H9 (cell line): ENCODE measurements around the gene MYO7B. TPM values are rescaled to one million over a fixed set of nuclear protein-coding genes. Genes with fewer than 3 reads are reported as not detected.
A peak's percentile ranks its signal among the peaks of the same experiment; 100 is the strongest.

Source experiments
- DNase-seq: peaks from one replicate; pipeline ENCODE4 v3.0.0-alpha.2; 2017
- H2AFZ ChIP-seq: one replicate; pipeline ENCODE4 v1.6.1; 2013; ENCODE audit warnings: mild to moderate bottlenecking, low read length, control low read depth, moderate library complexity
- H2AK5ac ChIP-seq: 2 replicates; pipeline ENCODE4 v1.6.1; 2013; ENCODE audit warnings: low read length, control low read depth, mixed read lengths; ENCODE audit not compliant: insufficient read length
- H2BK120ac ChIP-seq: one replicate; pipeline ENCODE4 v1.6.1; 2013; ENCODE audit warnings: low read depth, mild to moderate bottlenecking, low read length, control low read depth, inconsistent platforms; ENCODE audit not compliant: poor library complexity, severe bottlenecking
- H2BK12ac ChIP-seq: 2 replicates; pipeline ENCODE4 v1.6.1; 2013; ENCODE audit warnings: low read length, control low read depth, mixed read lengths, low read depth; ENCODE audit not compliant: insufficient read length
- H2BK15ac ChIP-seq: 2 replicates; pipeline ENCODE4 v1.6.1; 2013; ENCODE audit warnings: low read depth, low read length, control low read depth
- H2BK20ac ChIP-seq: one replicate; pipeline ENCODE4 v1.6.1; 2013; ENCODE audit warnings: low read depth, mild to moderate bottlenecking, low read length, control low read depth, inconsistent platforms; ENCODE audit not compliant: poor library complexity, severe bottlenecking
- H2BK5ac ChIP-seq: 2 replicates; pipeline ENCODE4 v1.6.1; 2013; ENCODE audit warnings: low read length, control low read depth, mixed read lengths; ENCODE audit not compliant: insufficient read length
- H3K14ac ChIP-seq: 2 replicates; pipeline ENCODE4 v1.6.1; 2013; ENCODE audit warnings: low read length, control low read depth; ENCODE audit not compliant: insufficient read depth
- H3K18ac ChIP-seq: 2 replicates; pipeline ENCODE4 v1.6.1; 2013; ENCODE audit warnings: low read depth, mild to moderate bottlenecking, mixed read lengths, low read length, control low read depth; ENCODE audit not compliant: insufficient read length
- H3K23ac ChIP-seq: 2 replicates; pipeline ENCODE4 v1.6.1; 2013; ENCODE audit warnings: low read length, control low read depth, mixed read lengths, low read depth; ENCODE audit not compliant: insufficient read length
- H3K23me2 ChIP-seq: 2 replicates; pipeline ENCODE4 v1.6.1; 2013; ENCODE audit warnings: low read depth, mild to moderate bottlenecking, mixed read lengths, low read length, control low read depth; ENCODE audit not compliant: insufficient read length, poor library complexity, severe bottlenecking
- H3K27ac ChIP-seq: 2 replicates; pipeline ENCODE4 v1.5.1; 2013; ENCODE audit warnings: low read length, control low read depth, mixed read lengths, low read depth; ENCODE audit not compliant: insufficient read length
- H3K27me3 ChIP-seq: 2 replicates; pipeline ENCODE4 v1.6.1; 2013; ENCODE audit warnings: low read length, control low read depth, inconsistent platforms; ENCODE audit not compliant: insufficient read depth
- H3K4ac ChIP-seq: 2 replicates; pipeline ENCODE4 v1.6.1; 2013; ENCODE audit warnings: low read depth, mild to moderate bottlenecking, control low read depth, inconsistent platforms, low read length, moderate library complexity
- H3K4me1 ChIP-seq: 2 replicates; pipeline ENCODE4 v1.6.1; 2013; ENCODE audit warnings: low read length, control low read depth, inconsistent platforms; ENCODE audit not compliant: insufficient read depth
- H3K4me2 ChIP-seq: 2 replicates; pipeline ENCODE4 v1.6.1; 2013; ENCODE audit warnings: low read length, control low read depth, mixed read lengths; ENCODE audit not compliant: insufficient read length, insufficient read depth
- H3K56ac ChIP-seq: 2 replicates; pipeline ENCODE4 v1.6.1; 2013; ENCODE audit warnings: low read depth, mild to moderate bottlenecking, mixed read lengths, low read length, control low read depth; ENCODE audit not compliant: insufficient read length
- H3K79me1 ChIP-seq: 2 replicates; pipeline ENCODE4 v1.6.1; 2013; ENCODE audit warnings: low read depth, mild to moderate bottlenecking, moderate library complexity, low read length, control low read depth, inconsistent platforms; ENCODE audit not compliant: insufficient read depth, poor library complexity, severe bottlenecking
- H3K79me2 ChIP-seq: 2 replicates; pipeline ENCODE4 v1.6.1; 2013; ENCODE audit warnings: low read length, control low read depth, inconsistent platforms; ENCODE audit not compliant: insufficient read depth
- H3K9ac ChIP-seq: 2 replicates; pipeline ENCODE4 v1.6.1; 2013; ENCODE audit warnings: low read length, control low read depth, mixed read lengths; ENCODE audit not compliant: insufficient read length; ENCODE audit errors: extremely low read depth
- H3K9me3 ChIP-seq: one replicate; pipeline ENCODE4 v1.6.1; 2013; ENCODE audit warnings: low read depth, low read length, inconsistent platforms; ENCODE audit not compliant: control insufficient read depth
- H3T11ph ChIP-seq: one replicate; pipeline ENCODE4 v1.6.1; 2013; ENCODE audit warnings: mild to moderate bottlenecking, low read length, control low read depth, inconsistent platforms
- H4K20me1 ChIP-seq: one replicate; pipeline ENCODE4 v1.6.1; 2013; ENCODE audit not compliant: control insufficient read depth, insufficient read length, insufficient read depth
- H4K5ac ChIP-seq: 2 replicates; pipeline ENCODE4 v1.6.1; 2013; ENCODE audit warnings: low read depth, mild to moderate bottlenecking, mixed read lengths, low read length, control low read depth; ENCODE audit not compliant: insufficient read length
- H4K8ac ChIP-seq: replicated peaks from 2 replicates; pipeline ENCODE4 v1.6.1; 2013; ENCODE audit warnings: low read length, control low read depth, mixed read lengths, low read depth; ENCODE audit not compliant: insufficient read length
- H4K91ac ChIP-seq: 2 replicates; pipeline ENCODE4 v1.6.1; 2013; ENCODE audit warnings: low read depth, mild to moderate bottlenecking, moderate library complexity, mixed read lengths, low read length, control low read depth; ENCODE audit not compliant: insufficient read length
- H3K27ac Mint-ChIP-seq, 3 experiments: 2 replicates in 2 of 3; 3 replicates in 1 of 3; pipeline ENCODE4 v1.8.0; 2020 to 2021; ENCODE audit warnings: mixed read lengths in 3 of 3, mild to moderate bottlenecking in 1 of 3, moderate library complexity in 1 of 3
- H3K27me3 Mint-ChIP-seq: 2 replicates; pipeline ENCODE4 v1.8.0; 2021; ENCODE audit warnings: low read depth, mild to moderate bottlenecking, moderate library complexity, mixed read lengths
- H3K36me3 Mint-ChIP-seq, 3 experiments: 2 replicates in 2 of 3; 3 replicates in 1 of 3; pipeline ENCODE4 v1.8.0; 2020 to 2021; ENCODE audit warnings: low read depth in 3 of 3, mixed read lengths in 3 of 3; ENCODE audit not compliant: insufficient read depth in 1 of 3
- H3K4me1 Mint-ChIP-seq, 2 experiments: 2 replicates each; pipeline ENCODE4 v1.8.0; 2020; ENCODE audit warnings: mixed read lengths in 2 of 2
- H3K4me3 Mint-ChIP-seq, 2 experiments: 2 replicates in 1 of 2; 3 replicates in 1 of 2; pipeline ENCODE4 v1.8.0; 2020 to 2021; ENCODE audit warnings: mild to moderate bottlenecking in 2 of 2, mixed read lengths in 2 of 2, moderate library complexity in 1 of 2
- H3K9me3 Mint-ChIP-seq, 2 experiments: 2 replicates in 1 of 2; 3 replicates in 1 of 2; pipeline ENCODE4 v1.8.0; 2020; ENCODE audit warnings: mild to moderate bottlenecking in 2 of 2, mixed read lengths in 2 of 2, moderate library complexity in 1 of 2
- WGBS: extraction: QIAGEN DNeasy Blood & Tissue Kit; methylation state at CpG from one replicate; pipeline ENCODE4 v1.1.7; 2013; ENCODE audit warnings: missing lambda C conversion rate, low lambda C conversion rate, mixed read lengths; ENCODE audit not compliant: insufficient read length; ENCODE audit errors: extremely low coverage; 5-methylcytosine and 5-hydroxymethylcytosine counted together
- total RNA-seq: library from RNA; stranded (reverse); gene quantifications from 2 replicates; pipeline ENCODE4 v1.2.1, GENCODE V29; 2021
- TF ChIP-seq, protein P1 (sequence below): fragments of 200-600 bp; sonication (generic); conservative IDR thresholded peaks from 3 replicates; pipeline ENCODE4 v1.8.0; 2021; ENCODE audit warnings: antibody characterized with exemption, mild to moderate bottlenecking

MYO7B gene
- total RNA-seq, 1 experiment from 2014 or later, result not detected

DNA sequence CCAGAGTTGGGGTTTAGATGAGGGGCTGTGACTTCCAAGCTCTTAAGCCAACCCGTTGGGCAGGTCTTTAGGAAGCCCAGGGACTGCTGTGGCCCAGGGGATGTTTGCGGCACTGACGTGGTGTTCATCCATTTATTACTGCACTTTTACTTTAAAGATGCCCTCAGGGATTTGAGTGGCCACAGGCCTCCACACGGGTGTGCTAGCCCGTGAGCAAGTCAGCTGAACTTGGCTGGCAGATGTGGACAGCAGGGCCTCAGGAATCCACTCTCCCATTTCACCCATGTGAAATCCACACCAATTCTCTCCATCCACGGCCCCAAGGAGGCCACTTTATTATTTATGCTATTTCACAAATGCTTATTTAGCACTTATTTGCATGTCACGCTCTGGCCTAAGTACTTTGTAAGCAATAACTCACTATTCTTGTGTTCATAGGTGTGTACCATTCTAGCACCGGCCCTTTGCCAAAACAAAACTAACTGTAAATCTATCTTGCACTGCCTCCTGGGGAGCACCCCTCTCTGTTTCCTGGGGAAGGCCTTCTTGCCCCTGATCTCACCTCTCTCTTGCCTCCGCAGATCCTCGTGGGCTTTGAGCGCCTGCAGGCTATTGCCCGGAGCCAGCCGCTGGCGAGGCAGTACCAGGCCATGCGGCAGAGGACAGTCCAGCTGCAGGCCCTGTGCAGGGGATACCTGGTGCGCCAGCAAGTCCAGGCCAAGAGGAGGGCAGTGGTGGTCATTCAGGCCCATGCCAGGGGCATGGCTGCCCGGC is 71.3 kb downstream of the MYO7B start:
- no peak overlapping the region for H2BK20ac ChIP-seq
- H3K14ac ChIP-seq, result no peak overlapping the region
- H2AFZ ChIP-seq, result no peak overlapping the region
- H3K79me2 ChIP-seq, result no peaks in the 10 kb centered on the region
- Mint-ChIP-seq H3K36me3 (no peaks in the 10 kb centered on the region; a peak in 1 of 7 replicates), H3K4me1 (no peaks in the 10 kb centered on the region), H3K9me3 (no peaks in the 10 kb centered on the region; a peak in 2 of 5 replicates), H3K27me3 (peaks cover 2% of the 10 kb centered on the region; the same call in 1 of the 2 replicates), H3K27ac (peak overlapping the region in 1 of 3 experiments; percentile 7; a peak in 1 of 7 replicates), H3K4me3 (no peak overlapping the region)
- no peak overlapping the region for H4K8ac ChIP-seq
- H2BK12ac ChIP-seq, result no peak overlapping the region
- no peak overlapping the region for H4K5ac ChIP-seq
- H3K23ac ChIP-seq, result no peak overlapping the region
- no peaks in the 10 kb centered on the region for H4K20me1 ChIP-seq
- no peak overlapping the region for H2BK120ac ChIP-seq
- no peak overlapping the region for H3K18ac ChIP-seq
- no peak overlapping the region for H2BK15ac ChIP-seq
- no CpG with 5 or more reads among the region's 17 CpGs for WGBS
- H3K9me3 ChIP-seq, result no peaks in the 10 kb centered on the region
- no peak overlapping the region for H2BK5ac ChIP-seq
- no peak overlapping the region for H3K27ac ChIP-seq
- no peaks in the 10 kb centered on the region for H3K23me2 ChIP-seq
- H3K56ac ChIP-seq, result no peak overlapping the region
- H2AK5ac ChIP-seq, result no peak overlapping the region
- no peak overlapping the region for H4K91ac ChIP-seq
- no peak overlapping the region for H3T11ph ChIP-seq
- H3K4me1 ChIP-seq, result no peaks in the 10 kb centered on the region
- H3K4me2 ChIP-seq, result no peak overlapping the region
- no peak overlapping the region for H3K9ac ChIP-seq
- peak; percentile 19 for DNase-seq
- no peaks in the 10 kb centered on the region for H3K27me3 ChIP-seq
- no peak overlapping the region for H3K4ac ChIP-seq
- TF ChIP-seq, protein P1, sequence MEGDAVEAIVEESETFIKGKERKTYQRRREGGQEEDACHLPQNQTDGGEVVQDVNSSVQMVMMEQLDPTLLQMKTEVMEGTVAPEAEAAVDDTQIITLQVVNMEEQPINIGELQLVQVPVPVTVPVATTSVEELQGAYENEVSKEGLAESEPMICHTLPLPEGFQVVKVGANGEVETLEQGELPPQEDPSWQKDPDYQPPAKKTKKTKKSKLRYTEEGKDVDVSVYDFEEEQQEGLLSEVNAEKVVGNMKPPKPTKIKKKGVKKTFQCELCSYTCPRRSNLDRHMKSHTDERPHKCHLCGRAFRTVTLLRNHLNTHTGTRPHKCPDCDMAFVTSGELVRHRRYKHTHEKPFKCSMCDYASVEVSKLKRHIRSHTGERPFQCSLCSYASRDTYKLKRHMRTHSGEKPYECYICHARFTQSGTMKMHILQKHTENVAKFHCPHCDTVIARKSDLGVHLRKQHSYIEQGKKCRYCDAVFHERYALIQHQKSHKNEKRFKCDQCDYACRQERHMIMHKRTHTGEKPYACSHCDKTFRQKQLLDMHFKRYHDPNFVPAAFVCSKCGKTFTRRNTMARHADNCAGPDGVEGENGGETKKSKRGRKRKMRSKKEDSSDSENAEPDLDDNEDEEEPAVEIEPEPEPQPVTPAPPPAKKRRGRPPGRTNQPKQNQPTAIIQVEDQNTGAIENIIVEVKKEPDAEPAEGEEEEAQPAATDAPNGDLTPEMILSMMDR, result no peak
- no peaks in the 10 kb centered on the region for H3K79me1 ChIP-seq
